Adipose tissue (tissue), 3 donors: ENCODE measurements around the gene TBC1D22B. TPM values are rescaled to one million over a fixed set of nuclear protein-coding genes. Genes with fewer than 3 reads are reported as not detected.
"Not testable (repeated sequence)": the region's sequence is repeated elsewhere in the genome, so short reads cannot be mapped to it uniquely, and the experiment has no call there.

Source experiments
- H3K27ac ChIP-seq: one replicate; pipeline ENCODE4 v1.5.1; 2013; ENCODE audit warnings: low read depth, low read length
- WGBS, 3 donors: extraction: QIAGEN DNeasy Blood & Tissue Kit; methylation state at CpG; one replicate each; pipeline ENCODE4 v1.1.7; 2013; 5-methylcytosine and 5-hydroxymethylcytosine counted together
- polyA plus RNA-seq, 3 donors: library from polyadenylated mRNA; stranded (reverse); fragments of 200-250 nt; gene quantifications; one replicate each; pipeline ENCODE4 v1.2.3, GENCODE V29; 2013
- donor health status: healthy with polysubstance abuse.
- donor health status: Bipolar disorder and iron deficiency.
- donor health status: healthy.

TBC1D22B gene
- polyA plus RNA-seq, 3 donors: 4.6 to 6.2 (median 4.8) TPM

- 72 to 85% (median 79%) methylated on average over 2 of the region's 2 CpGs for WGBS, 3 donors
Observed at GRCh38 chr6:37311741-37312473, 54.3 kb downstream of the TBC1D22B start.

GRCh38 chr6:37313723-37314486 lies 56.3 kb downstream of the TBC1D22B start:
- H3K27ac ChIP-seq: no peak overlapping the region
- WGBS, 3 donors: 77 to 90% (median 78%) methylated on average over 13 of the region's 13 CpGs

More at GRCh38 chr6:37311741-37312473, 54.3 kb downstream of the TBC1D22B start:
- H3K27ac ChIP-seq: no peak overlapping the region

GRCh38 chr6:37314487-37315156 lies 57.0 kb downstream of the TBC1D22B start:
- WGBS, 3 donors: 46 to 60% (median 48%) methylated on average over 6 of the region's 6 CpGs
- H3K27ac ChIP-seq: no peak overlapping the region

- H3K27ac ChIP-seq: no peak overlapping the region
- 76 to 90% (median 90%) methylated on average over 7 of the region's 7 CpGs for WGBS, 3 donors
Observed at GRCh38 chr6:37315157-37315515, 57.6 kb downstream of the TBC1D22B start.

GRCh38 chr6:37316071-37316470 lies 58.5 kb downstream of the TBC1D22B start:
- WGBS, 3 donors: 94 to 98% (median 95%) methylated on average over 7 of the region's 7 CpGs
- H3K27ac ChIP-seq: no peak overlapping the region

- 89 to 91% (median 91%) methylated on average over 5 of the region's 5 CpGs for WGBS, 3 donors
- H3K27ac ChIP-seq: no peak overlapping the region
Observed at GRCh38 chr6:37317312-37318038, 59.9 kb downstream of the TBC1D22B start.

GRCh38 chr6:37319156-37319555 lies 61.6 kb downstream of the TBC1D22B start:
- WGBS, 3 donors: 85 to 87% (median 87%) methylated on average over 3 of the region's 3 CpGs

GRCh38 chr6:37319856-37320480 lies 62.4 kb downstream of the TBC1D22B start:
- no peak overlapping the region for H3K27ac ChIP-seq
- 75 to 89% (median 83%) methylated on average over 4 of the region's 4 CpGs for WGBS, 3 donors

More at GRCh38 chr6:37319156-37319555, 61.6 kb downstream of the TBC1D22B start:
- H3K27ac ChIP-seq: no peak overlapping the region

- no peak overlapping the region for H3K27ac ChIP-seq
- WGBS, 3 donors: 76 to 84% (median 79%) methylated on average over 8 of the region's 8 CpGs
Observed at GRCh38 chr6:37320646-37321045, 63.1 kb downstream of the TBC1D22B start.

- H3K27ac ChIP-seq: no peak overlapping the region
Observed at GRCh38 chr6:37321101-37321500, 63.5 kb downstream of the TBC1D22B start.

- WGBS, 3 donors: 84 to 86% (median 84%) methylated on average over 8 of the region's 8 CpGs
- H3K27ac ChIP-seq: no peak overlapping the region
Observed at GRCh38 chr6:37321516-37322415, 64.2 kb downstream of the TBC1D22B start.

GRCh38 chr6:37323580-37323979 lies 66.0 kb downstream of the TBC1D22B start:
- WGBS, 3 donors: 30 to 46% (median 38%) methylated on average over 3 of the region's 3 CpGs
- no peak overlapping the region for H3K27ac ChIP-seq

- 53 to 74% (median 62%) methylated on average over 4 of the region's 4 CpGs for WGBS, 3 donors
- H3K27ac ChIP-seq: no peak overlapping the region
Observed at GRCh38 chr6:37324131-37325033, 66.8 kb downstream of the TBC1D22B start.

- H3K27ac ChIP-seq: not testable (repeated sequence)
- WGBS, 3 donors: 89 to 95% (median 95%) methylated on average over 10 of the region's 10 CpGs
Observed at GRCh38 chr6:37330345-37330744, 72.8 kb downstream of the TBC1D22B start.

GRCh38 chr6:37331047-37331446 lies 73.5 kb downstream of the TBC1D22B start:
- WGBS, 3 donors: 95 to 96% (median 96%) methylated on average over 13 of the region's 13 CpGs
- H3K27ac ChIP-seq: no peak overlapping the region

- WGBS, 3 donors: 96 to 98% (median 97%) methylated on average over 1 of the region's 1 CpG
- no peak overlapping the region for H3K27ac ChIP-seq
Observed at GRCh38 chr6:37332894-37333293, 75.3 kb downstream of the TBC1D22B start.
